Ishikawa (cell line): ENCODE data around the gene C16orf87.

ENCODE experiments used
- CREB1 ChIP-seq: IDR thresholded peaks from 2 replicates; pipeline ENCODE4 v1.6.1; 2012; ENCODE audit warnings: low read depth
- EGR1 ChIP-seq: IDR thresholded peaks from 2 replicates; pipeline ENCODE4 v1.6.1; 2012
- FOXM1 ChIP-seq: IDR thresholded peaks from 2 replicates; pipeline ENCODE4 v1.6.1; 2012; ENCODE audit warnings: low read depth, borderline replicate concordance
- MAX ChIP-seq: IDR thresholded peaks from 2 replicates; pipeline ENCODE4 v1.6.1; 2012
- REST ChIP-seq: IDR thresholded peaks from 2 replicates; pipeline ENCODE4 v1.6.1; 2012; ENCODE audit warnings: low read depth, mild to moderate bottlenecking
- YY1 ChIP-seq: IDR thresholded peaks from 2 replicates; pipeline ENCODE4 v1.6.1; 2012; ENCODE audit warnings: low read depth
- ZBTB7A ChIP-seq: IDR thresholded peaks from 2 replicates; pipeline ENCODE4 v1.6.1; 2012; ENCODE audit warnings: low read depth

- TF ChIP-seq ZBTB7A (no peak), MAX (no peak), REST (no peak), YY1 (no peak), FOXM1 (no peak), EGR1 (no peak), CREB1 (no peak)
Measured at GRCh38 chr16:46852130-46852529, 21.1 kb upstream of the C16orf87 start.
